ENCODE measurements around the gene NMNAT3.

Gene NMNAT3

DNA sequence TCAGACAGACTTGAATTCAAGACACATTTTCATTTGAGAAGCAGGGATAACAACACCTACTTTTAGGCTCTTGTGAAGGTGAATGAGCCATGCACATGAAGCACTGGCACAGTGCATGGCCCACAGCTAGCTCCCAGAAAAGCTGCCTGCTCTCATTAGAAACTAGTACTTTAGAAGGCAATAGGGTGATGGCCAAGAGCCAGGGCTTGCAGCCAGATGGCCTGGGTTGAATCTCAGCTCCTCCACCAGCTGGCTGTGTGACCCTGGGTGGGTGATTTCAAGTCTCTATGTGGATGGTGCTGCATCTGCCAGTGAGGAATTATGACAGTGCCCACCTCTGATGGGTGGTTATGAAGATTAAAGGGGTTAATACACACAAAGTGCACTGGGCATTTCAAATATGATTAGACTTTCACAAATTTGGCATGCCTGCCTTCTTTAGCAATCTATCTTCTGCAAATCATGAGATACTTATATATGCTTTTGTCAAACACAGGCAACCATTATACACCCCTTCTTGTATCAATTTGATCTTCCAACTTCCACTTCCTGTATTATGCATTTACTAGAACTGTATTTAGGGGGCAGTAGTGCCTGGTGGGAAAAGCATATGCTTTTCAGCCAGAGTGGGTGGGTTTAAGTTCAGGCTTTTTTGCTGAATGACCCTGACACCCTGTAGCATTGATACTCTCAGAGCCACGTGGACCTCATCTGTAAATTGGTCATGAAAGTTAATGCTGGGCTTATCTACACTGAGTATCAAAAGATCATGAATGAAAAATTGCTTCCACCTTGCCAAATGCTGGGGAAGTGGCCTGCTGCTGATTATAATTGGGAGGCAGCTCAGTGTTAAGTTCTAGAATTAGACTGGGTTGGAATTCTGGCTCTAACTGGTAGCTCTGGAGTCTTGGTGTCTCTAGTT is 103.5 kb downstream of the NMNAT3 start:
- no peak for DNase-seq

GRCh38 chr3:139572847-139573672 is 104.7 kb downstream of the NMNAT3 start:
- no peak for DNase-seq

DNA sequence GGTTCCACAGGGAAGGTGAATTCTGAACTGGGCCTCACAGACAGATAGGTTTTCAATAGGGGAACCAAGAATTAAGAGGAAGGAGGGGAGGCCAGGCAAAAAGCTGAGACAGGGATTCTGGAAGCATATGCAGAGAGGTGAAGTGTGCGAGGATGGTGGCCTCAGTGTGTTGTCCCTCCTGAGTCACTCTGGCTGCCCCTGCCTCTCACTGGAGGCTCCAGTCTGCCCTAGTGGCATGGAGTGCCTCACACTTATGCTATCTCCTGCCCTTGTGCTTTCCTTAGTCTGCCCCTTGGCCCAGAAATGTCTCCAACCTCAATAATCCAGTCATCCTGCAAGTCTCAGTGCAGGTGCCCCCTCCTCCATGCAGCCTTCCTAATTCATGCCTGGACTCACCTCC is 106.1 kb downstream of the NMNAT3 start:
- DNase-seq: no peak

GRCh38 chr3:139564294-139564861 is 113.4 kb downstream of the NMNAT3 start:
- DNase-seq: no peak

DNA sequence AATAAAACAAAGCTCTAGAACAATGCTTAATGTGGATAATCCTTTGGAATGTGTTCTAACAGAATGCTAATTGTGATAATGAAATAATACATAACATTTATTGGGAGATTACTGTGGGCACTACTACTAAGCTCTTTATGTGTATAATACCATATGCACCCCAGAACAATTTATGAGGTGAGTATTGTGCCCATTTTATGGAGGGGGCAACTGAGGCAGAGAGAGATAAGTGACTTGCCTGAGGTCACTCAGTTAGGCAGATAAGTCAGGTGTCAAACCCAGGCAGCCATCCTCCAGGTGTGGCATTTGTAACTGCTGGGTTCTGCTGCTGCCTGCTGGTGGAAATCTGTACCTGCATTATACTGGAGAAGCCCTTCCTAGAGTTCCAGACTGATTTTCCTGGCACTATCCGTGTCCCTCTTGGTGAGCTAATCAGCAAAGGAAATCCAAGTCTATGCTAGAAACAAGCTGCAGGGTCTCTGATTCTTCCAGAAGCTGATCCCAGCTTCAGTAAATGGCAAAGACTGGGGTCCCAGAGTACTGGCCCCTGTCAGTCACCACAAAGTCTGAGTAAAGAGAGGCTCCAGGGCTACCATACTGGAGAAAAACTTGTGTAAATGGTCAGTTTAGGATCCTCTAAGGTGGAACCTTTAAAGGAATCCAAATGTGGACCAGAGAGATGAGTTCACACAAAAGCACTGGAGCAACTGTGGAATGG is 115.7 kb downstream of the NMNAT3 start:
- DNase-seq: no peak

GRCh38 chr3:139561255-139561817 is 116.4 kb downstream of the NMNAT3 start:
- no peak for DNase-seq

DNA sequence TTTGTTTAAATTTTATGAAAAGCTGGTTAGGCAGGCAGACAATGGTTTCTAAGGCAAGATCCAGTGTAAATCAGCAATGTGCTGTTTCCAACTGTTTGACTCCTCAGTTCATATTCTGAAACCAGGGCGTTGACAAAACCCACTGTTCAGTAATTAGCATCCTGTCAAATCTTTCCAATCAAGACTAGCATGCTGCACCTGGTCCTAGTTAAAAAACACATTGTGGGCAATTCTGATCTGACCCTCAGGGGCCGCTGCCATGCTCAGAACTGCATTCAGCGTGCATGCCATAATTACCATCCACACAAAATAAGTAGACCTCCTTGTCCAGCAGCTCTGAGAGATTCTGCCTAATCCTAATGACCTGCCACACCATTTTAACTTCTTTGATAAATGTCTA is 117.4 kb downstream of the NMNAT3 start:
- DNase-seq: no peak

GRCh38 chr3:139559541-139559940 is 118.2 kb downstream of the NMNAT3 start:
- no peak for DNase-seq

GRCh38 chr3:139558351-139559266 is 119.2 kb downstream of the NMNAT3 start:
- no peak for DNase-seq

- no peak for DNase-seq
These were observed 120.7 kb downstream of the NMNAT3 start for GRCh38 chr3:139557041-139557440.

DNA sequence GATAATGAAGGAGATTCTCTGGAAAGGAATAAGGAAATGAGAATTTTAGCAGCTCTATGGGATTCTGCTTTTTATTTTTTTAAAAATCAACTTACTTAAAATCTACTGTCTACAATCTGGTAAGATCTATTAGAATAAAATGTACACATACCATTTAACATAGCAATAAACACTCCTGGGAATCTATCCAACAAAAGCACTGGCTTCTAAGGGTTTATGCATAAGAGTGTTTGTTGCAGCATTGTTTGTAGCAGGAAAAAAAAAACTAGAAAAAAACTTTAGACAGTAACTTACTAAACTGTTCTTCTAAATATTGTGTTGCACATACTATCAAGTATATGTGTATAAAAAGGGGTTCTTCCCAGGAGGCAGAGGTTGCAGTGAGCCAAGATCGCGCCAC is 122.5 kb downstream of the NMNAT3 start:
- no peak for DNase-seq

DNA sequence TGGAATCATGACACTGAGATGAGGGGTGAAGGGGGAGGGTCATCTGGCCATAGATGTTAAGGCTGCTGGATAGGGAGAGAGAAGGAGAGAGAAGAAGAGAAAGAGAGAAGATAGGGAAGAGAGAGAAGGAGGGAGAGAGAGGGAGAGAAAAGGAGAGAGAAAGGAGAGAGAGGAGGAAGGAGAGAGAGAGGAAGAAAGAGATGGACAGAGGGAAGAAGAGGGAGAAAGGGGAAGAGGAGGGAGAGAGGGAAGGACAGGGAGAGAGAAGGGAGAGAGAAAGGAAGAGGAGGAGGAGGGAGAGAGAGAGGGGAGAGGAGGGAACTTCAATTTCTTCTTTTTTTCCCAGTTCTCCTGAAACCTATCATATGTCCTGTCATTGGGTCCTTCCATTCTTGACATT is 123.1 kb downstream of the NMNAT3 start:
- DNase-seq: no peak

GRCh38 chr3:139552632-139553365 is 125.0 kb downstream of the NMNAT3 start:
- no peak for DNase-seq

DNA sequence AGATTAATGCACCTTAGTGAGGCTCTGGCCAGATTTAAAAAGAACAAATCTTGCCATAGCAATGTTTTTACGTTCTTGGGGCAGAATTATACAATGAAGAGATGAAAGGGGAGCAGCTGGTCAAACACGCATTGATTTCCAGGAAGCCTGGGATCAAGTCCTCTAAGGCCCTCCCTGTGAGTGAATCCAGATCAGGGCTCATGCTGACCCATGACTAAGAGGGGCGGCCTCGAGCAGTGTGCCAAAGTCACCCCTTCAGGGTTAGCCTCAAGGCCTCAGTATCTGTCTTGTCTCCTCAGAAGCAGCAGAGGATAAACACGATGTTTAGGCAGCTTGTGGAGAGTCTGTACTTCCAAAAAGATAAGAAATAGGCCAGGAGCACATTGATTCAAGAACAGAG is 129.0 kb downstream of the NMNAT3 start:
- DNase-seq: no peak

- DNase-seq: no peak
These were observed 130.1 kb downstream of the NMNAT3 start for GRCh38 chr3:139547666-139548065.

- DNase-seq: no peak
These were observed 131.0 kb downstream of the NMNAT3 start for GRCh38 chr3:139546772-139547171.

DNA sequence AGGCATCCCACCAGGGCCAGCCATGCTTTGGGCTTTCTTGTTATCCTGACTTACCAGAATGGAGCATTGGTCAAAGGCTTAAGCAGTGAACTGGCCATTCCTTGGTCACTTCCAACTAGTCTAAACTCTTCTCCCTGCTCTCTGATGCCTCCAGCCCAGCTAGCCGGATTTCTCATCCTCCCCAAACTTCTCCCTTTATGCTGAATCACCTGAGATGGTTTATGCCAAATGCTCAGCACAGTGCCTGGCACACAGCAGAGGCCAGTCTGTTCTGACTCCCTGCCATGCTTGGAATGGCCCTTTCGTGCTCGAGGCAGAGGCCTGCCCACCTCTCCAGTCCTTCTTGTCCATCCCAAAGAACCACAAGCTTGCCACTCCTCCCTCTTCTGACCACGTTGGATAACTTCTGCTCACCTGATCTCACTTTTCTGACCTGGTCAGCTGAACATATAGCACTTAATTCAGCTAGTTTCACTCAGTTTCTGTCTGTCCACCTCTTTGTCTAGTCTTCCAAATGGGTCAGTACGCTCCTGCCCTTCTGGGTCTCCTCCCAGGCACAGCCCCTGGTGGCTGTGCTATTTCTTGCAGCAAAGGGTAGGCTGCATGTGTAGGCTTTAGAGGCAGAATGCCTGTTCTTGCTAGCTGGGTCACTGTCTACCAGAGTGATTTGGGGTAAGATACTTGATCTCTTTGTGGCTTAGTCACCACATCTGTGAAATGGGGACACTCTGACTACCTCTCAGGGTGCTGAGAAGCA is 136.1 kb downstream of the NMNAT3 start:
- DNase-seq: no peak

- no peak for DNase-seq
These were observed 136.9 kb downstream of the NMNAT3 start for GRCh38 chr3:139540651-139541531.

DNA sequence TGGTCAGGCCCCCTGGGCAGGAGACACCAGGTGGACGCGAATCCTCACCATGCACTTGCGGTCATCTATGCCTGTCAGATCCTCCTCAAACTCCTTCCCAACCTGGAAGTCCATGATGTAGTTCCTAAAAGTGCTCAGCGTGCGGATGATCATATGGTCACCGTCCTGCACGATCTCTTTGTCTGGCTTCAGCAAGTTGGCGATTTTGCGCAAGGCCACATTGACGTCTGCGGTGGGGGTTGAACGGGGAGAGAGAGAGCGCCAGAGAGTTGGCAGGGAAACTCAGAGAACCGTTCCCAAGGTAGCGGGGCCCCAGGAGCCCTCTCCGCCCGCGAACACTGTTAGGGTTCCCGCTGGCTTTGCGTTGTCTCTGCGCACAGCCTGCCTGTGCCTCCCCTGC is 139.0 kb downstream of the NMNAT3 start:
- DNase-seq: no peak
